HepG2 (cell line): Measurements from ENCODE around the gene ZBTB2. TPM values are rescaled to one million over a fixed set of nuclear protein-coding genes. Genes with fewer than 3 reads are reported as not detected.

ENCODE experiments used
- DNMT3B ChIP-seq: conservative IDR thresholded peaks from 2 replicates; pipeline ENCODE4 v1.6.1; 2016; ENCODE audit warnings: missing biosample characterization, control low read depth
- ELF3 ChIP-seq: IDR thresholded peaks from 2 replicates; pipeline ENCODE4 v1.6.1; 2016; ENCODE audit warnings: missing genetic modification reagents, missing compliant biosample characterization
- EZH2 ChIP-seq: conservative IDR thresholded peaks from 2 replicates; pipeline ENCODE4 v1.6.1; 2012; ENCODE audit warnings: mild to moderate bottlenecking, low read depth, low read length, moderate library complexity
- GTF3A ChIP-seq: sonication (generic); formaldehyde crosslinking; conservative IDR thresholded peaks from 2 replicates; pipeline ENCODE4 v1.4.0; 2020; ENCODE audit warnings: mild to moderate bottlenecking, missing genetic modification reagents
- HOMEZ ChIP-seq: IDR thresholded peaks from 2 replicates; pipeline ENCODE4 v1.6.1; 2016; ENCODE audit warnings: low read depth
- KAT2B ChIP-seq: fragments of 150-350 bp; IDR thresholded peaks from 2 replicates; pipeline ENCODE4 v1.6.1; 2014; ENCODE audit warnings: low read depth, low read length, borderline replicate concordance
- MEF2D ChIP-seq: sonication (generic); formaldehyde crosslinking; IDR thresholded peaks from 2 replicates; pipeline ENCODE4 v1.5.1; 2020; ENCODE audit warnings: mild to moderate bottlenecking, missing genetic modification reagents
- NFE2L1 ChIP-seq: sonication (generic); formaldehyde crosslinking; IDR thresholded peaks from 2 replicates; pipeline ENCODE4 v1.4.0; 2020; ENCODE audit warnings: missing genetic modification reagents, mild to moderate bottlenecking, borderline replicate concordance
- NR2F6 ChIP-seq, 2 experiments: IDR thresholded peaks; 2 replicates each; pipeline ENCODE4 v1.6.1; 2016; ENCODE audit warnings: antibody characterized with exemption in 1 of 2, mild to moderate bottlenecking in 1 of 2
- PITX1 ChIP-seq: sonication (generic); formaldehyde crosslinking; IDR thresholded peaks from 2 replicates; pipeline ENCODE4 v1.5.1; 2020; ENCODE audit warnings: mild to moderate bottlenecking, missing genetic modification reagents
- PPARG ChIP-seq: conservative IDR thresholded peaks from 2 replicates; pipeline ENCODE4 v1.6.1; 2016; ENCODE audit warnings: missing biosample characterization, missing genetic modification reagents
- PRDM10 ChIP-seq: sonication (generic); formaldehyde crosslinking; IDR thresholded peaks from 2 replicates; pipeline ENCODE4 v1.4.0; 2020; ENCODE audit warnings: low read depth, missing genetic modification reagents
- PREB ChIP-seq: sonication (generic); formaldehyde crosslinking; IDR thresholded peaks from 2 replicates; pipeline ENCODE4 v1.4.0; 2020; ENCODE audit warnings: missing genetic modification reagents
- SIN3A ChIP-seq: IDR thresholded peaks from 2 replicates; pipeline ENCODE4 v1.6.1; 2011; ENCODE audit warnings: low read depth, mild to moderate bottlenecking, control low read depth, low read length, borderline replicate concordance
- SNAPC5 ChIP-seq: sonication (generic); formaldehyde crosslinking; IDR thresholded peaks from 2 replicates; pipeline ENCODE4 v1.8.1; 2023; ENCODE audit warnings: mild to moderate bottlenecking, missing genetic modification reagents, borderline replicate concordance
- SUZ12 ChIP-seq: fragments of 150-350 bp; IDR thresholded peaks from 2 replicates; pipeline ENCODE4 v1.6.1; 2014; ENCODE audit warnings: low read depth, low read length
- ZBTB1 ChIP-seq: sonication (generic); formaldehyde crosslinking; IDR thresholded peaks from 2 replicates; pipeline ENCODE4 v1.4.0; 2020; ENCODE audit warnings: missing genetic modification reagents, borderline replicate concordance
- ZBTB20 ChIP-seq: sonication (generic); formaldehyde crosslinking; IDR thresholded peaks from 2 replicates; pipeline ENCODE4 v1.8.1; 2023; ENCODE audit warnings: missing genetic modification reagents, low read depth, mild to moderate bottlenecking, borderline replicate concordance
- ZBTB39 ChIP-seq: sonication (generic); formaldehyde crosslinking; IDR thresholded peaks from 2 replicates; pipeline ENCODE4 v1.5.0; 2020; ENCODE audit warnings: missing genetic modification reagents
- ZFP36 ChIP-seq: fragments of 150-350 bp; IDR thresholded peaks from 2 replicates; pipeline ENCODE4 v1.6.1; 2018; ENCODE audit warnings: borderline replicate concordance, low read length, low read depth; ENCODE audit not compliant: partially characterized antibody
- ZNF460 ChIP-seq: sonication (generic); formaldehyde crosslinking; IDR thresholded peaks from 2 replicates; pipeline ENCODE4 v1.5.1; 2020; ENCODE audit warnings: missing genetic modification reagents, mild to moderate bottlenecking, borderline replicate concordance
- ZNF788 ChIP-seq: sonication (generic); formaldehyde crosslinking; IDR thresholded peaks from 2 replicates; pipeline ENCODE4 v1.5.0; 2020; ENCODE audit warnings: mild to moderate bottlenecking, missing genetic modification reagents, borderline replicate concordance
- polyA plus RNA-seq, 8 experiments: library from polyadenylated mRNA; depleted of rRNA in 3 of 8; stranded (reverse) in 7 of 8; unstranded in 1 of 8; fragments of >200 nt; fragmentation: Illumina TruSeq in 4 of 8; extraction: Trizol in 4 of 8; gene quantifications; 2 replicates each; pipeline versions ENCODE4 v1.2.1 to v1.2.3, GENCODE V29; 2011 to 2016; ENCODE audit warnings: low read depth in 4 of 8, missing spikeins in 1 of 8, mixed read lengths in 1 of 8; ENCODE audit not compliant: insufficient read depth in 1 of 8
- total RNA-seq, 5 experiments: library from RNA; depleted of rRNA; stranded (reverse); fragments of >200 nt; fragmentation: Illumina TruSeq; extraction: Trizol; gene quantifications; 2 replicates each; pipeline ENCODE4 v1.2.3, GENCODE V29; 2016; ENCODE audit warnings: low read depth in 1 of 5

The ZBTB2 gene
- total and polyA plus RNA-seq, 2 of the 13 experiments (the other 11 are each of a cell fraction or from before 2014, with no cell fraction given): 15.4 to 22.8 TPM

GRCh38 chr6:151390851-151391470 is 398 bp downstream of the ZBTB2 start (continued):
- TF ChIP-seq PREB (CRISPR knock-in tag): no peak
- no peak for TF ChIP-seq NFE2L1 (CRISPR knock-in tag)
- no peak for TF ChIP-seq ZFP36
- TF ChIP-seq SNAPC5 (CRISPR knock-in tag): no peak
- peak; percentile 30; the same call in 1 of the 2 replicates for TF ChIP-seq ZBTB39
- TF ChIP-seq SUZ12: no peak
- no peak for TF ChIP-seq ZBTB20 (CRISPR knock-in tag)
- no peak for TF ChIP-seq MEF2D (CRISPR knock-in tag)
- TF ChIP-seq ELF3 (CRISPR knock-in tag): no peak; the same call in 1 of the 2 replicates
- no peak for TF ChIP-seq HOMEZ
- TF ChIP-seq GTF3A (CRISPR knock-in tag): 0 out of 2 replicates have a peak, but pooled peaks have one; percentile 70
- TF ChIP-seq EZH2: no peak
- no peak for TF ChIP-seq DNMT3B
- TF ChIP-seq PRDM10 (CRISPR knock-in tag): no peak
- TF ChIP-seq PITX1 (CRISPR knock-in tag): no peak
- no peak for TF ChIP-seq ZNF788 (CRISPR knock-in tag)
- no peak for TF ChIP-seq SIN3A
- TF ChIP-seq PPARG (CRISPR knock-in tag): no peak
- TF ChIP-seq ZBTB1 (CRISPR knock-in tag): no peak
- TF ChIP-seq NR2F6 (IDR thresholded peaks at IDR 0.05): no peak
- no peak for TF ChIP-seq NR2F6 (CRISPR knock-in tag; IDR thresholded peaks at IDR 0.05)
- TF ChIP-seq KAT2B: no peak
- TF ChIP-seq ZNF460 (CRISPR knock-in tag): no peak
